HG03060 (cell line): ENCODE results near the gene CCDC175.

ENCODE experiments used
- ATAC-seq: cut with Tn5 transposase; IDR thresholded peaks from one replicate; pipeline ENCODE4 v1.9.1; 2021; ENCODE audit warnings: low read depth, moderate number of reproducible peaks; ENCODE audit not compliant: unreplicated experiment

The CCDC175 gene

GRCh38 chr14:59541731-59542130, 34.9 kb downstream of the CCDC175 start:
- no peak for ATAC-seq

GRCh38 chr14:59540852-59541251, 35.8 kb downstream of the CCDC175 start:
- ATAC-seq: no peak

GRCh38 chr14:59538936-59539335, 37.7 kb downstream of the CCDC175 start:
- ATAC-seq: no peak

DNA sequence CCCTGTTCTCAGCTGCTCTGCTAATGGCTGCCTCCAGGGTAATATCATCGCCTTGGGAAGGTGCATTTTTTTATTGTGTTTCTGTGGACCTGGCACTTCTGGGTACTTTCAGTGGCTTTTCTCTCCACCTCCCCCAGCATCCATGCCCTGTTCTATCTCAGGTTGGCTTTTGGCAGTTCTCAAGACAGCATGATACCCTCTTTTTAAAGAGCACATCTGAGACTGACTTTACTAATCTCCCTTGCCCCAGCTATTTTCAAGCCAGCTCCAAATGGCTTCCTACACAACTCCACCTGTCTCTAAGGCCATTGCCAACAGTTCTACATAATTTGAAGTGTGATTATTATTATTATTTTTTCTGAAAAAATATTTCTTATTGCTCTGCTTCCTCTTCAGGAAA, 39.1 kb downstream of the CCDC175 start:
- no peak for ATAC-seq

GRCh38 chr14:59534361-59534987, 42.1 kb downstream of the CCDC175 start:
- ATAC-seq: no peak

GRCh38 chr14:59532419-59532818, 44.2 kb downstream of the CCDC175 start:
- no peak for ATAC-seq

GRCh38 chr14:59530349-59530748, 46.3 kb downstream of the CCDC175 start:
- no peak for ATAC-seq

GRCh38 chr14:59529189-59529588, 47.4 kb downstream of the CCDC175 start:
- ATAC-seq: no peak

DNA sequence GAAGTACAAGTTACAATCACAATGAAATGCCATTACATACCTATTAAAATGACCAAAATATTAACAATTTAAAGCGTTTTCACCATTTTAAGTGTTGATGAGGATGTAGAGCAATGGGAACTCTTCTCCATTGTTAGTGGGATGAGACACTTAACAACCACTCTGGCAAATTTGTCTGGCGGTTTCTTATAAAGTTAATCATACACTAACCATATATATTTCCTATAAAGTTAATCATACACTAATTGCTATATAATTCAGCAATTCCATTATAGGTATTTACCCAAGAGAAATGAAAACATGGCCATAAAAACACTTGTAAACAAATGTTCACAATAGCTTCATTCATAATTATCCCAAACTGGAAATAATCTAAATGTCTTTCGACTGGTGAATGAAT, 56.4 kb downstream of the CCDC175 start:
- ATAC-seq: no peak

- no peak for ATAC-seq
Measured at GRCh38 chr14:59511916-59512575, 64.6 kb downstream of the CCDC175 start.

GRCh38 chr14:59510966-59511365, 65.6 kb downstream of the CCDC175 start:
- ATAC-seq: no peak

GRCh38 chr14:59510001-59510400, 66.6 kb downstream of the CCDC175 start:
- no peak for ATAC-seq

- ATAC-seq: no peak
Measured at GRCh38 chr14:59509101-59509500, 67.5 kb downstream of the CCDC175 start.

GRCh38 chr14:59507752-59508103, 68.9 kb downstream of the CCDC175 start:
- ATAC-seq: no peak

GRCh38 chr14:59507063-59507751, 69.4 kb downstream of the CCDC175 start:
- peak; percentile 67 for ATAC-seq

DNA sequence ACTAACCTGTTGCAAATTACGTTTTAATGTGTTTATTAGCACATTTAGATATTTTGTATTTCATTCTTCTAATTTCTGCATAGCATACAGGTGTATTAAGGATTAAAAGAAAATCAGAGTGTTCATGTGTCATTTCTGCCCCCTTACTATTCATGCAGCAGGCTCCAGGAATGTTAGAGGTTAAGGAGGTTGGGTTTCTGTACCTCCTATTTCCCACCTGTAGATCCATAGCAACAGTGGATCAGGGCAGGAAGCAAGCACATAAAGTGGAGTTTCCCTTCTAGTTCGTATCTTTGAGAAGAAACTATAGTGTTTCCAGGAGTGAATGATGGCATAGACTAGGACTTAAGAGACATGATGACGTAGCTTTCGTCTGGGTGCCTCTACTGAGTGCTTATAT, 73.4 kb downstream of the CCDC175 start:
- ATAC-seq: no peak

DNA sequence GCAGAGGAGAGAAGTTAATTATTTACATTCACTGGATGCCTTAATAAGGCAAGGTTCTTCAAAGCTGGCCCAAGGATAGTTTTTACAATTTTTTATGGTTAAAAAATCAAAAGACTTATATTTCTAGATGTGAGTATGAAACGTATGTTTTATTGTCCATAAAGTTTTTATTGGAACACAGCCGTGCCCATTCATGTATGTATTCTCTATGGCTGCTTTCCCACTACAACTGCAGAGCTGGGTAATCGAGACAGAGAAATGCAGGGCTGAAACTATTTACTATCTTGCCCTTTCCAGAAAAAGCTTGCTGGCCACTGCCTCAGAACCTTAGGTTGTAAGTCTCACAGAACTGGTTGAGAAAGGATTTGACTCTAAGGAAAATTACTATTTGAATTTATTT, 75.9 kb downstream of the CCDC175 start:
- ATAC-seq: no peak

DNA sequence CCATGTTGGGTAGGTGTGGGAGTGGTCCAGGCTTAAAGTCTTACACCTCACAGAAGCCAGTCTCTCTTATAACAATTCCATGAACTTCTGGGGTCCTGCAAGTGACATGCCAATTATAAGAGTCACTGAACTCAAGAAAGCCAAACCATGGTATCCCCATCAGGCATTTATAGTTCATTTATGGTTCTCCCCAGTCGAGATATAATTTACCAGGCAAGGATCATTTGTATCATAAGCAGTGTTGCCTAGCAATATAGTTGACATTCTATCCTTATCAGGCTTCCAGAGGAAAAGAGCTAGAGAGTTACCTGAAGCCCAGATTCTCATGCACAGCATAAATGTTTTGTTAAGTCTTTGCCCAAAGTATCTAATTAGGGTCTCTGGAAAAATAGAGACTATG, 84.2 kb downstream of the CCDC175 start:
- ATAC-seq: no peak

GRCh38 chr14:59490756-59491155, 85.9 kb downstream of the CCDC175 start:
- no peak for ATAC-seq

DNA sequence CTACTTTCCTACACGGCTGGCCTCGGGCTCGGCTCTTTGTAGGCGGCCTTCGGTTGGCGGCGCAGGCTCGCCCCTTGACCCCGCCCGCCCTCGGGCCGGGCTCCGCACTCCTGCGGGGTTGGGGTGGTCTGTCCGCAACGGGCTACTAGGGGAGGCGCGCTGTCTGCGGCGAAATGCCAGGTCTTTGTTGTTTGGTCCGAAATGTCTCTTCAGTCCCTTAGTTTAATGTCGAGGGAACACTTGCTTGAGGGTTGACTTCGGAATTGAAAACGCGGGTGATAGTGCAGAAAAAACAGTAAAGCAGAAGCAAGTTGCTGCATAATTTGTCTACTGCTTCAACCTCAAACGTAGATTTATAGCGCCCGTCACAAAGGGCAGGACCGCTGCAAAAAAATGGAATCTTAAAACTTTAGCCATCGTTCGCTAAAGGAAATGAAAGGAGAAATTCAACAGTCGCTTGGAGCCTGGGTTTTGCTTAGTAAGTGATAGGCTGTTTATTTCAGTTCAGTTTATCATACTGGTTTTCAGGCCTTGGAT, 91.9 kb downstream of the CCDC175 start:
- peak; percentile 20 for ATAC-seq

- peak; percentile 70 for ATAC-seq
Measured at GRCh38 chr14:59483819-59484638, 92.6 kb downstream of the CCDC175 start, which contains the start of the genes JKAMP and L3HYPDH. Gene JKAMP, plus strand, starts transcription at chr14:59484517. Its CDS starts 73 bp downstream, at chr14:59484590. Gene L3HYPDH, minus strand, starts transcription at chr14:59484408. Its CDS starts 92 bp downstream, at chr14:59484316.
